Measurements from ENCODE around the gene PRLR. TPM values are rescaled to one million over a fixed set of nuclear protein-coding genes. Genes with fewer than 3 reads are reported as not detected.
A peak's percentile ranks its signal among the peaks of the same experiment; 100 is the strongest.
"Not testable (repeated sequence)": the region's sequence is repeated elsewhere in the genome, so short reads cannot be mapped to it uniquely, and the experiment has no call there.

Gene PRLR
- under 1 TPM in 1 of 2 experiments, not detected in 1; 0.14 TPM for total RNA-seq

DNA sequence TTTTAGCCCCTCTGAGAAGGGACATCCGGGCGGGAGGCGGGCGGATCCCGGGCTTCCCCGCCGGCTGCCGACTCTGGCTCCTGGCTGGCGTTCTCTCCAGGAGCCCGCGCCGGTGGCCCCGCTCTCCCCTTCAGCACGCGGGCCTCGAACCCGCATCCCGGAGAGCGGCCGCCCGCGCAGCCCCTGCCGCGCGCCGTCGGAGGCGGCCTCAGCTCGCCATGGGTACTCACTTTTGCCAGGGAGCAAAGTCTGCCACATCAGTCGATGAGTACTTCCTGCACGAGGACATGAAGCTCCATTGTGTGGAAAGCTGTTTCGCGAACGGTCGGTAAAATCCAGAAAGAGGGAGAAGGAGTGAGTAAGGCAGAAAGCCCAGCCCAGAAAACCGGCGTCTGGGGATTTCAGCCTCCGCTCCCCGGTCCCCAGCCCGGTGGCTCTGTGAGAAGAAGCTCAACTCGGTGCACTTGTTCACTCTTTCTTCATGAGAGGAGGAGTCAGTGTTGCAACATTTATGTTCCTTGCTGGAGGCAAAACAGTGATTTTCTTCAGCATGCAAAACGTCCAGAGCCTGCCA is at the start of gene PRLR:
Gene PRLR (minus strand): TSS at position 450 of the 574 bp plus-strand sequence. CDS start 140,867 bp downstream, outside the sequence.
- Mint-ChIP-seq H3K4me3 (peak within 1 kb of the TSS; percentile 30), H3K9me3 (ENCODE audit: low read depth) (no peaks in the 10 kb centered on the region), H3K27ac (no peak within 1 kb of the TSS), H3K4me1 (peaks cover 10% of the 10 kb centered on the region), H3K27me3 (peaks cover 64% of the 10 kb centered on the region), H3K36me3 (no peaks in the 10 kb centered on the region)
- no peak for ATAC-seq
- no peak for DNase-seq
- CTCF ChIA-PET = no interaction called here

DNA sequence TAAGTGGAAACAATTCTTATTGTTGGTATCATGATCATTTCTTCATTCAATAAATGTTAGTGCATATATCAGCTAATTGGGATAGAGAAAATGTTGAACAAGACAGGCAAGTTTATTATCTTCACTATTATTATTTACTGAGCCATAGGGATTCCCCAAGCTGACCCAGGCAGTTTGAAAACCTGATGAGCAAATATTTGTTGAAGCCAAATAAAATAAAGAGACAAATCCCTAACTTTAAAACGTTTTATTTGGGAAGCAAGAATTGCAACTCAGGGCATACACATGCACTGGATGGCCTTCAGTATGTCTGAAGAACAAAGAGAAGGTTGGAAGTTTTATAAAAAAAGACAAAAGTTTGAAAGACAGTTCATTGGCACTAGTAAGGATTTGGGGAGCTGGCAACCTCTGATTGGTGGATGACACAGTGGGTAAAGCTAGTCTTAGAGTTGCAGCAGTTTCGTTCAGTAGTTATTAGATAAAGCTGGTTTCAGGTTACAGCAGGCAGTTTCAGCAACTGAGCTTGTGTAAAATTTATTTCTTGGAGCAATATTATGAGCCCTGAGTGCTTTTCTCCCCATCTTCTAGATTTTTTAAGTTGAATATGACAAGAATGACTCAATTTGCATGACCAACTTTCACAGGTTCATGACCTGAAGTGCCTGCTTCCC is 44.7 kb upstream of the PRLR start:
- DNase-seq (no peak), ATAC-seq (no peak)
- Mint-ChIP-seq H3K4me3 (no peak overlapping the region), H3K27ac (no peak overlapping the region), H3K9me3 (ENCODE audit: low read depth) (no peaks in the 10 kb centered on the region), H3K27me3 (peaks cover 12% of the 10 kb centered on the region), H3K36me3 (no peaks in the 10 kb centered on the region), H3K4me1 (no peaks in the 10 kb centered on the region)
- CTCF ChIA-PET = no interaction called here

DNA sequence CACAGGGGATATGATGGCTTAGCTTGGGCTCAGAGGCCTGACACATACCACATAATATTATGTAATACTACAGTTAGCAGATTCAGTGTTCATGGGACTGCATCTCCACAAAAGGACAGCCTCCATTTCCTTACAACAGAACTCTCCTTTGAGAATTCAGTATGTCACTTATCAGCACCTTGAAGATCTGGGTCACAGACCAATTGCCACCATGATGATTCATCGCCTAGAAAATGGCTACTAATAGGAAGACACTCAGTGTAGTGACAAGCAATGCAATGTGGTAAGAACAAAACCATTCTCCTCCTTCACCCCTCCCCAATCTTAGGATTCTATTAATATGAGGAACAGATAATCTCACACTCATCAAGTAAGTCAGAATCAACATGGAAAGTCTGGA is 38.7 kb upstream of the PRLR start:
- Mint-ChIP-seq H3K36me3 (no peaks in the 10 kb centered on the region), H3K9me3 (ENCODE audit: low read depth) (no peaks in the 10 kb centered on the region), H3K4me1 (no peaks in the 10 kb centered on the region), H3K4me3 (no peak overlapping the region), H3K27ac (no peak overlapping the region), H3K27me3 (peaks cover 6% of the 10 kb centered on the region)
- CTCF ChIA-PET = no interaction called here
- ATAC-seq (no peak), DNase-seq (no peak)

DNA sequence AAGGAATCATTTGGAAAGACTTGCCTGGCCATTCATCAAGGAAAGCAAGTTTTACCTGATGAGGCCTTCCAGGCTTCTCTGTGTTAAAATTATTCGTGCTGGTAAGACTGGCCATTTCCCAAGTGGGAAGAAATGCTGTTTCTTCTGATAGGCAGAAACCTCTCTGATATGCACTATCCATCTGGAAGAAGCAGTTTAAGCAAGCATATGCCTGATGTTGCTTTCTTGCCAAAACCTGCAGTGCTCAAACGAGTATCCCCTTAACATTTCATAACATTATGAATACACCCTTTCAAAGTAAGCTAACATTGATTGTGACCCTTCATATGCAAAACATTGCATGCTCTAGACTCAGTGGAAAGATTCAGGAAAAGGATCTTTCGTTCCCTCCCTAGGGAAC is 36.0 kb upstream of the PRLR start:
- H3K36me3 Mint-ChIP-seq = no peaks in the 10 kb centered on the region
- DNase-seq = no peak
- no peaks in the 10 kb centered on the region for H3K9me3 Mint-ChIP-seq (ENCODE audit: low read depth)
- no peak overlapping the region for H3K27ac Mint-ChIP-seq
- CTCF ChIA-PET = no interaction called here
- ATAC-seq = no peak
- peaks cover 3% of the 10 kb centered on the region for H3K27me3 Mint-ChIP-seq
- no peaks in the 10 kb centered on the region for H3K4me1 Mint-ChIP-seq
- H3K4me3 Mint-ChIP-seq = no peak overlapping the region

DNA sequence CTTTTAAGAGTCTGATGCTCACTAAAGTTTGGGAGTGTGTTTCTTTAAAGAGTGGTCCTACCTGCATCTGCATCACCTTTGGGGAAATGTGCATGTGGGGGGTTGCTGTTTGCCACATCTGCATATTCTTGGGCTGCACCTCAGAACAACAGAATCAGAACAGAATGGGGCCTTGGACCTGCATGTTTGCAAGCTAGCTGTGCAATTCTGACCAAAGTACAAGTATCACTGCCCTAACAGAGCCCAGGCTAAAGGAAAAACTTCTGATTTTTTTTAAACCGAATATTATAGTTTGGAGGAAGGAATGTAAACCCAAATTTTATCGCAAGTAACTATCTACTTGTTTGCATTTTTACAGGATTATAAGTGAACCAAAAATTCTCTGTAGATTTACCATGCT is 34.2 kb upstream of the PRLR start:
- H3K27ac Mint-ChIP-seq = no peak overlapping the region
- H3K4me3 Mint-ChIP-seq = no peak overlapping the region
- H3K4me1 Mint-ChIP-seq = no peaks in the 10 kb centered on the region
- H3K27me3 Mint-ChIP-seq = peaks cover 3% of the 10 kb centered on the region
- no peaks in the 10 kb centered on the region for H3K36me3 Mint-ChIP-seq
- DNase-seq (no peak), ATAC-seq (no peak)
- no peaks in the 10 kb centered on the region for H3K9me3 Mint-ChIP-seq (ENCODE audit: low read depth)
- CTCF ChIA-PET = no interaction called here

DNA sequence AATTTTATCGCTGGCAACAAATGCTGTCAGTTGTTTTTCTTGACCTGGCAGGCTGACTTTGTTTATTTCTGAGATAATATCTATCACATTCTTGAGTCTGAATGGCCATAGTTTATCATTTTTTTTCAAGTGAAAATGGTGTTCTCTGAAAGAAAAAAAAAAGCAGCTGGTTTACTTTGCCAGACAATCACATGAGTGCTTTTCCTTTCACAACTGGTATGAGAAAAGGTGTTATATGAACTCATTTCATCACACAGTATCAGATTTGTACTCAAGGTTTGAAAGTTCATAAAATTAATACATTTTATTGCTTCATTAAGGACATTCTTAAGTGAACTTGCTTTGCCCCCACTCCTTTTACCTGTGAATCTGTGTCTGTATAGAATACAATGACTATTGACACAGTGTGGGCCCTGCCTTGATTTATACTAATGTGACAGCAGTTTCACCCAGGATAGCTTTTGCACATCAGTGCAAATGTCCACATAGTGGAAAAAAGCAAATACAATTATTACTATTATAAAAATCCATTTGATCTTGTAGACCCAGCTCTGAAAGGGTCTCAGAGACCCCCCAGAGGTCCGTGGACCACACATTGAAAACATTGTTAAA is 33.1 kb upstream of the PRLR start:
- Mint-ChIP-seq H3K4me1 (no peaks in the 10 kb centered on the region), H3K4me3 (no peak overlapping the region), H3K27me3 (no peaks in the 10 kb centered on the region), H3K36me3 (no peaks in the 10 kb centered on the region), H3K27ac (no peak overlapping the region), H3K9me3 (ENCODE audit: low read depth) (no peaks in the 10 kb centered on the region)
- DNase-seq = no peak
- CTCF ChIA-PET = no interaction called here
- ATAC-seq = no peak

DNA sequence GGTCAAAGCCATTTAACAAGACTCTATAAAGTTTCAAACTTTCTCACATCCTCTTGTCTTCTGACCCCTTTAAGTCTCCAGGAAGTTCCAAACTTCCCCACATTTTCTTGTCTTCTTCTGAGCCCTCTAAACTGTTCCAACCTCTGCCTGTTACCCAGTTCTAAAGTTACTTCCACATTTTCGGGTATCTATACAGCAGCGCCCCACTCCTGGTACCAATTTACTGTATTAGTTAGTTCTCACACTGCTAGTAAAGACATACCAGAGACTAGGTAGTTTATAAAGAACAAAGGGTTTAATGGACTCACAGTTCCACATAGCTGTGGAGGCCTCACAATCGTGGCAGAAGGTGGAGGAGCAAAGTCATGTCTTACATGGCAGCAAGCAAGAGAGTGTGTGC is 23.3 kb upstream of the PRLR start:
- ATAC-seq (no peak), DNase-seq (no peak)
- Mint-ChIP-seq H3K4me1 (peaks cover 4% of the 10 kb centered on the region), H3K27me3 (no peaks in the 10 kb centered on the region), H3K27ac (no peak overlapping the region), H3K4me3 (no peak overlapping the region), H3K36me3 (no peaks in the 10 kb centered on the region), H3K9me3 (ENCODE audit: low read depth) (peaks cover 16% of the 10 kb centered on the region)
- CTCF ChIA-PET = no interaction called here

DNA sequence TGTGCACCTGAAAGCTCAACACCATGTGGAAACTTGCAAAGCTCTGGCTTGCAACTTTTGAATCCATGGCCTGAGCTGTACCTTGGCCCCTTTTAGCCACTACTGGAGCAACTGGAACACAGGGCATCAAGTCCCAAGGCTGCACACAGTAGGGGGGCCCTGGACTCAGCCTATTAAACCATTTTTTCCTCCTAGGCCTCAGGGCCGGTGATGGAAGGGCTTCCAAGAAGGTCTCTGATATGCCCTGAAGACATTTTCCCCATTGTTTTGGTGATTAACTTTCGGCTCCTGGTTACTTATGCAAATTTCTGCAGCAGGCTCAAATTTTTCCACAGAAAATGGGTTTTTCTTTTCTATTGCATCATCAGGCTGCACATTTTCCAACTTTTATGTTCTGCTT is 22.7 kb upstream of the PRLR start:
- Mint-ChIP-seq H3K36me3 (no peaks in the 10 kb centered on the region), H3K4me3 (no peak overlapping the region), H3K27ac (no peak overlapping the region), H3K9me3 (ENCODE audit: low read depth) (peaks cover 16% of the 10 kb centered on the region), H3K4me1 (peaks cover 4% of the 10 kb centered on the region), H3K27me3 (no peaks in the 10 kb centered on the region)
- CTCF ChIA-PET = no interaction called here
- DNase-seq (no peak), ATAC-seq (no peak)

DNA sequence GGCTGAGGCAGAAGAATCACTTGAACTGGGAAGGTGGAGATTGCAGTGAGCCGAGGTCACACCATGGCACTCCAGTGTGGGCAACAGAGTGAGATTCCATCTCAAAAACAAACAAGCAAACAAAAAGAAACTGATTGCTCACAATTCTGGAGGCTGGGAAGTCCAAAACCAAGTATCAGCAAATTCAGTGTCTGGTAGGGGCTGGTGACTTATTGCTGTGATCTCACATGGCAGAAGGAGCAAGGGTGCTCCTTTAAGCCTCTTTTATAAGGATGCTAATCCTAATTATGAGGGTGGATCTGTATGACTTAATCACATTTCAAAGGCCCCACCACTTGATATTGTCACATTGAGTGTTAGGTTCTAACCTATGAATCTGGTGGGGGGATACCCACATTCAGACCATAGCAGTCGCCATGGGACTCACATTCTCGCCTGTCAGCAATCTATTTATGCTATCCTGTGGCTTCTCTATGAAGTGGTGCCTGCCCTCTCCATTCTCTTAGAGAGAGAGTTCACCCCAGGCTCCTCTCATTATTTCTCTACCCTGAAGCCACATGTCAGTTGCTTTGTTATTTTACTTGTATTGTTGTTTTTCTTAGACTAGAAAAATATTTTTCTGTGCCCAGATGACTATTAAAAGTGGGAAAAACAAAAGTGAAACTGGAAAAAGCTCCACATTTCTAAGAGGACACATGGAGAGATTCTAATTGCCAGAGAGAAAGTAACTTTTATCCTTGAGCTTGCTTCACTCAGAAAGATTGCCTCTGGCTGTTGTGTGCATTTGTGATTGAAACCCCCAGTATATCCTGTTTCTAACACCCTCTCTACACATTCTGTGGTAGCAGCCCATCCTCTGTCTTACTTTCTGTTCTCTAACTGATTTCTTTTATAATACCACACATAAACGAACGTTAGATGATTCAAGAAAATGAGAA is 18.8 kb upstream of the PRLR start:
- Mint-ChIP-seq H3K4me1 (peaks cover 5% of the 10 kb centered on the region), H3K27me3 (no peaks in the 10 kb centered on the region), H3K36me3 (no peaks in the 10 kb centered on the region), H3K4me3 (no peak overlapping the region), H3K9me3 (ENCODE audit: low read depth) (peaks cover 9% of the 10 kb centered on the region), H3K27ac (no peak overlapping the region)
- CTCF ChIA-PET = no interaction called here
- no peak for ATAC-seq
- DNase-seq = no peak

DNA sequence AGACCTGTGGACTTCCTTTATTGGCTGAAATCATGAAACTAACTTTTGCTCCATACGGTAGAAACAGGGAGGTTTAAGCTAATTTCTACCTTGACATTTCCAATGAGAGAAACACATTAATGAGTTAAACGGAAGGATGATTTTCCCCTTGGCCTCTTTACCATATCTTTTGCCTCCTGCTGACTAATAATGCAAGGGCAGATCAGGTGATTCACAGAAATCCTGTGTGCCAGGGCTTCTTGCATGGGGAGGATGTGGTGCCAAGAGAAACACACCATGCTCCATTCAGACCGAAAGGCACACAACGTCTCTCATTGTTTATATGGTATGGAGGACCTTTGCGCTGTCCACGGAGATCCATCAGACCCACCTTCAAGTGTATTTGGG is 17.4 kb upstream of the PRLR start:
- no peak for DNase-seq
- H3K9me3 Mint-ChIP-seq (ENCODE audit: low read depth) = no peaks in the 10 kb centered on the region
- H3K27me3 Mint-ChIP-seq = peaks cover 7% of the 10 kb centered on the region
- no peaks in the 10 kb centered on the region for H3K36me3 Mint-ChIP-seq
- no peak overlapping the region for H3K4me3 Mint-ChIP-seq
- H3K27ac Mint-ChIP-seq = no peak overlapping the region
- CTCF ChIA-PET = no interaction called here
- H3K4me1 Mint-ChIP-seq = peaks cover 5% of the 10 kb centered on the region
- ATAC-seq = no peak

DNA sequence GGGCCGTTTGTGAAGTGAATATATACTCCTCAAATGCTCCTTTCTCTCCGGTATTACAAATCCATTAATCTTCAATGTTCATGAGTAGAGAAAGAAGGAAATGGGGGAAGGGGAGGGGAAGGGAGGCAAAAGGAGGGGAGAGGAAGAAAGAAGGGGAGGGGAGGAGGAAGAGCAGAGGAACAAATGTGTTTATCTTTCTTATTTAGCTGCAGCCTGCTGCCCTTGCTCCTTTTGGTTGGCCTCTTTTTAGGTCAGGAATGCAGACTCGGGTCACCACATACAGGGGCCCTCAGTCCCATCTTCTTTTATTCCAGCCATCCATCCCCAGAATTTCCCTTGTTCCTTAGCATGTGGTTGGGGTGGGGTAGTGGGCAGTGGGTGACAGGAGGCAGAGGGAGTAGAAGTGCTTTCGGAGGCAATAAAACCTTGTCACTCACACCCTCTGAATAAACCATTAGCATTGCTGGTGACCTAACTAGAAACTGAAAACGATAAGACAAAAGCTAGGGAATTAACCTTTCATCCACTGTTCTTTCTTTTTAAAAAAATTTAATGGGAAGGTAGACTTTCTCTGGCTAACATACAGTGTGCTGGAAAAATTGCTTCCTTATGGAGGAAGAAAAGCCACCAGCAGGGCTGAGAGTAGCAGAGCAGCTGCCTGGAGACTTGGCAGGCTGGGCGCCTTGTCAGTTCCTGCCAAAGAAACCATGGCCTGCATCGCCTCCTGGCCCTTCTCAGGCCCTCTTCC is 16.8 kb upstream of the PRLR start:
- CTCF ChIA-PET = no interaction called here
- Mint-ChIP-seq H3K4me1 (peaks cover 5% of the 10 kb centered on the region), H3K27me3 (peaks cover 10% of the 10 kb centered on the region), H3K4me3 (no peak overlapping the region), H3K9me3 (ENCODE audit: low read depth) (no peaks in the 10 kb centered on the region), H3K36me3 (no peaks in the 10 kb centered on the region), H3K27ac (no peak overlapping the region)
- ATAC-seq (no peak), DNase-seq (no peak)

DNA sequence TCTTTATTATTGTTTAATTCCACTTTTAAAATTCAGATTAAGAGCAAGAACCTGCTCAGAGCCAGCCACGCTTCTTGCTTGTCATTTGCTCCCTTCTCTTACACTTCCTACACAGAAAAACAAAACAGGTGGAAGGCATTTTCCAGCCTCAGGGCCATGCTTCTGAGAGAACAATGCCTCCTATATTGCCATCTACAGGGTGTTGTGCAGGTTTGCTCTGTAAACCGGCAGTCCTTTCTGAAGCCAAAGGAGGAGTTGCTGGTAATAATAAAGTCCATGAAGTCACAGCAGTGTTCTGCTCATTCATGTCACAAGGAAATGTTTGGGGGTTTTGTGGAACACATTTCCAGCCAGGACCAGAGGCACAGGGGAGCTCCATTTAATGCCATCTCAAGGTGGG is 16.1 kb upstream of the PRLR start:
- Mint-ChIP-seq H3K27ac (no peak overlapping the region), H3K36me3 (no peaks in the 10 kb centered on the region), H3K4me3 (no peak overlapping the region), H3K9me3 (ENCODE audit: low read depth) (no peaks in the 10 kb centered on the region), H3K27me3 (peaks cover 10% of the 10 kb centered on the region), H3K4me1 (peaks cover 5% of the 10 kb centered on the region)
- DNase-seq (no peak), ATAC-seq (no peak)
- CTCF ChIA-PET = no interaction called here

DNA sequence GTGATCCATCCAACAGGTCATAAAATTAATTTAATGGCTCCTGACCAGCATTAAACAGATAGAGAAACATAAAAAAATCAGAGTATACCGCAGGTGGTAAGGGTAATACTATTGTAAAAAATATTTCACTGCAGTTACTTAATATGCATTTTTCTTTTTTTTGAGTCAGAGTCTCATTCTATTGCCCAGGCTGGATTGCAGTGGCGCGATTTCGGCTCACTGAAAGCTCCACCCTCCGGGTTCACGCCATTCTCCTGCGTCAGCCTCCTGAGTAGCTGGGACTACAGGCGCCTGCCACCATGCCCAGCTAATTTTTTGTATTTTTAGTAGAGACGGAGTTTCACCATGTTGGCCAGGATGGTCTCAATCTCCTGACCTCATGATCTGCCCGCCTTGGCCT is 15.1 kb upstream of the PRLR start:
- H3K27me3 Mint-ChIP-seq = peaks cover 10% of the 10 kb centered on the region
- CTCF ChIA-PET; H3K9me3 Mint-ChIP-seq (ENCODE audit: low read depth); H3K4me3 Mint-ChIP-seq; ATAC-seq; DNase-seq; H3K36me3 Mint-ChIP-seq; H3K27ac Mint-ChIP-seq; H3K4me1 Mint-ChIP-seq: not testable (repeated sequence)

All from activated CD8-positive, alpha-beta memory T cell treated with anti-CD3 and anti-CD28 coated beads, Interleukin-2, amount 10 ng/mL, durations not matched to agents 7 days and 5 days (primary cell).